HCEC 1CT (cell line): ENCODE measurements around the gene HPCAL4.

Experiments used
- DNase-seq: peaks from one replicate; pipeline ENCODE4 v3.0.0-alpha.2; 2017

Gene HPCAL4

GRCh38 chr1:39646232-39647081, 44.8 kb downstream of the HPCAL4 start:
- peak; percentile 32 for DNase-seq

DNA sequence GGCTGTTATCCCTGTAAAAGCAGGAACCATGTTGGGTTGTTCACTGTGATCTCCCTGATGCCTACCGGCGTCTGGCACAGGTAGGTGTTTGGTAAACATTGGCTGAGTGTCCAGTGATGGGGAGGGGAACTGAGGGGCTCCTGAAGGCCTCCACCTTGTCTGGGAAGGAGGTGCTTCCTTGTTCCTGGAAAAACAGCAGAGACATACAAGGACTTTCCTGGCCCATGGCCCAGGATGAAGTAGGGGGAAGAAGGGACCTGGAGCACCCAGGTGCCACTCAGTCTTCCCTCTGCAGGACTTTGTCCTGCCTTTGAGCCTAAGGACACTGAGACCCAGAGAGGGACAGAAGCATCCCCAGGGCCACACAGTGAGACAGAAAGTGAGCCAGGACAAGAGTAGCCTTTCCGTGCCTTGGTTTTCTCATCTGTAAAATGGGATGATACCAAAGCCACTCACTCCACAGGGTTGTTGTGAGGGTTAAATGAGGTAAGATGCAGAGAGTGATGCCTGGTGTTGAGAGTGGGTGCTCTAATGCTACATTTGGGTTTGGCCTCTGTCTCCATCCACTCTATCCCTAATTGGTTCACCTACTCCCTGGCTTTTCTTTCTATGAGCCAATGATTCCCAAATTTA, 45.7 kb downstream of the HPCAL4 start:
- DNase-seq = no peak

- DNase-seq = no peak
Observed at GRCh38 chr1:39643705-39644104, 47.5 kb downstream of the HPCAL4 start.

DNA sequence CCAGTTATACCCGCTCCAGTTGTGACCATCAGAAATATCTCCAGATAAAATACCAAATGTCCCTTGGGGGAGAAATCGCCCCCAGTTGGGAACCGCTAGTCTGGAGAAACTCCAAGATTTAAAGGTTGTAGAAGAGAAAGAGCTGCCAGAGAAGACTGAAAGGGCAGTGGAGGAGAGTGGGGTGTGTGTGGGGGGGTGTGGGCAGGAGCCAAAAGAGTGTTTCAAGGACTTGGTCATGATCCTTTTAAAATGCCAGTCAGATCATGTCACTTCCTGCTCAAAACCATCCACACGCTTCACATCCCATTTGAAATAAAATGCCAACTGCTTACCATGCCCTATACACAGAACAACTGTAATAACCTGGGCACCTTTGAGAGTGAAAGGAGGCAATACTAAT, 48.4 kb downstream of the HPCAL4 start:
- peak; percentile 21 for DNase-seq

- no peak for DNase-seq
Observed at GRCh38 chr1:39640861-39641260, 50.4 kb downstream of the HPCAL4 start.

DNA sequence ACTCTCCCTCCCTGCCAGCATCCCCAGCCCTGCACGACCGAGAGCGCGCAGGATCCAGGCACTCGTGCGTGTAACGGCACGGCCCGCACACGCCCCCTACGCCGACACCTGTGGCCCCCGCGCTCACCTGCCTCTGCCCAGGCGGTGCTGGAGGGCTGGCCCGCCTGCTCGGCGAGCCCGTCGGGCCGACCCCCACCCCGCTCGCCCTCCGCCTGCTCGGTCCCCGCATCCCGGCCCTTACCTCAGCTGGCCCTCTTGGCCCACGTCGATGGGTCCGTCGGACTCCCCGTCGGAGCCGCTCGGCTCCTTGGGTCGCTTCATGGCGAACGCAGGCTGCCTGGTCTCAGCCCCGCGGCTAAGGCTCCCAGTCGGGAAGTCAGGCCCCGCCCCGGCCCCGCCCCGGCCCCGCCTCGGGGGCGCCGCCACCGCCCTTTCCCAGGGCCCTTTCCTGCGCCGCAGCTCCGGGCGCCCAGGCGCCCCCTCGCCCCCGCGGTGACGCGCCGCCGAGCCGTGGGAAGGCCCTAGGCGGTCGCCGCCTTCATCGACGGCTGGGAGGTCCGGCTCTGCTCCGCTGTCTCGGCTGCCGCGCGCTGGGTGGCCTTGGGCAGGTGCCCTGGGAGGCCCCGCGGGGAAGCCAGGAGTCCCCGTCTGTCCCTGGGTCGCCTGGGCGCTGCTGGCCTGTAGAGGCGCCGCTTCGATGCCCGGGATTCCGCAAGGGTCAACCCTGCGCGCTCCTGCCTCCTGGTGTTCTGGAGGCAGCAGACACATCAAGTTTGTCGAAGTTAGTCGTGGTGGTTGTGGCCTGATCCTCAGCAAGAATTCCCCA, 51.7 kb downstream of the HPCAL4 start, which contains the start of gene HEYL:
TSS of gene HEYL (minus strand) at position 339 of the 826 bp plus-strand sequence. CDS start at position 321, 18 bp downstream.
- no peak for DNase-seq

- DNase-seq = no peak
Observed at GRCh38 chr1:39638965-39639304, 52.3 kb downstream of the HPCAL4 start.

GRCh38 chr1:39637361-39637760, 53.9 kb downstream of the HPCAL4 start:
- DNase-seq = no peak

DNA sequence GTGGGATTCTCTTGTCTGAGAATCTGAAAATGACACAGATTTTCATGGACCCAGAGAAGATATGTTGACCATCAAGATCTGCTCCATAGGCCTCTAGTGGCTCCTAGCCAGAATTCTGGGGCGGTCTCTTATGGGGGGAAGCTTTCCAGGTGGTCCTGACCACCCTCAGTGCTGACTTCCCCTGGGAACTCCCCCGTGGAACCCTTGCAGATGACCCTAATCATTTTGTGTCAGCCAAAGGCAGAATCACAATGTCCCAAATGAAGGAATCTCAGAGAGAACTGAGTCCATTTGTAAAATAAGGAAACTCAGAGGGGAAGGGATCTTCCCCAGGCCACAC, 55.4 kb downstream of the HPCAL4 start:
- DNase-seq = no peak

GRCh38 chr1:39635205-39635870, 55.9 kb downstream of the HPCAL4 start:
- no peak for DNase-seq

- no peak for DNase-seq
Observed at GRCh38 chr1:39633422-39633821, 57.8 kb downstream of the HPCAL4 start.

- no peak for DNase-seq
Observed at GRCh38 chr1:39632682-39633417, 58.4 kb downstream of the HPCAL4 start.

GRCh38 chr1:39632323-39632681, 58.9 kb downstream of the HPCAL4 start:
- DNase-seq = no peak

DNA sequence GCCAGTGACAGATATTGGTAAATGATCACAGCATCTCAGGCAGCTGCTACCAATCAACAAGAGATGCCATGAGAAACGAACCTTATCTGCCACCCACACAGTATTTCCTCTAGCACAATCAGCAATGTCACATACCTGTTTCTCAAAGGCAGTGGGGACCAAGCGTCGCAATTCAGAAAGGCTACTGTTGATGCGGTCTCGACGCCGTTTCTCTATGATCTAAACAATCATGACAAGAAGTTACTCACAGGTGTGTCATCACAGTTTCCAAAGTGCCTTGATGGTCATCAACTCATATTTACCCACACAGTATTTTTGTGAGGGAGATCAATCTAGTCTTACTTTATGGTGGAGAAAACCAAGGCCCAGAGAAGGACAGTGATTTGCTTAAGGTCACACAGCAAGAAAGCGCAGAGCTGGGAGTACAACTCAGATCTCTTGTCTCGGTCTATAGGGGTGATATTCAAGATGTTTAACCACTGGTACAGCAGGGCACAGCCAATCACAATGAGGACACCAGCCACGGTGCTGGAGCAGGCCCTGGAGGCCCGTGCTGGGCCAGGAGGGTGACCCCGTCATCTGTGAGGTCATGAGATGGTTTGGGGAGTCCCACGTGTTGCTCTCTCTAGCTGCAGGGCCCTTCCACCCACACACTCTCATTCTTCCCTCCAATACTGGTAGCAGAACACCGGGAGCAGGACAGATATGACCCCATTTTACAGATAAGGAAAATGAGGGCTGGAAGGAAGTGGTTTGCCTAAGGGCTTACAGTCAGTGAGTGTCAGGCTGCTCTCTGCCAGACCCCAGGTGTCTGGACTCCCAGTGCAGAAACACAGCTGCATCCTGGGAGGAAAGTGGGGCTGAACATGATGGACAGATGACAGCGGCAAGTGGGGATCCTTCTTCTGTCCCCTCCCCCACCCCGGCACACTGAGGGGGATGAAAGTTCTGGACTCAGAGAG, 59.6 kb downstream of the HPCAL4 start:
- no peak for DNase-seq

DNA sequence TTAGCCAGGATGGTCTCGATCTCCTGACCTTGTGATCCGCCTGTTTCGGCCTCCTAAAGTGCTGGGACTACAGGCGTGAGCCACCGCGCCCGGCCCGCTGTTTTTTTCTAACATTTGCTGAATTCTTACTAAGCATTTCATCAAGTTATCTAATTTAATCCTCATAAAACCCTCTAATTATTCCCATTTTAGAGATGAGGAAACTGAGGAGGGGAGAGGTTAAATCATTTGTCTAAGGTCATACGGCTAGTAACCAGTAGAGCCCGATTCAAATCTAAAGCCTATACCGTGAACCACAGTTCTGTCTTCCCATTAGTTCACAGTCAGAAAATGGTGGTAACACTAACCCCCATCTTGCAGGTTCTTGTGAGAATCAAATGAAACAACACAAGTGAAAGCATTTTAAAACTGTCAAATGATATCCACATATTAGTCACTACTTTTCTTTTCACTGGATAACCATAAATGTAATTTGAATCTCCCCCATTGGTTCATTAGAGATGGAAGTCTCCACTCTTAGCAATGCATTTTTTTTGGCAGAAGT, 62.4 kb downstream of the HPCAL4 start:
- DNase-seq = no peak
